Hippocampal formation (tissue), 2 donors: Measurements from ENCODE around the gene ACP2.

Experiments
- DNase-seq, 2 donors: peaks; one replicate each; lab custom pipeline; 2025; lab: John Stamatoyannopoulos, UW

The ACP2 gene

DNA sequence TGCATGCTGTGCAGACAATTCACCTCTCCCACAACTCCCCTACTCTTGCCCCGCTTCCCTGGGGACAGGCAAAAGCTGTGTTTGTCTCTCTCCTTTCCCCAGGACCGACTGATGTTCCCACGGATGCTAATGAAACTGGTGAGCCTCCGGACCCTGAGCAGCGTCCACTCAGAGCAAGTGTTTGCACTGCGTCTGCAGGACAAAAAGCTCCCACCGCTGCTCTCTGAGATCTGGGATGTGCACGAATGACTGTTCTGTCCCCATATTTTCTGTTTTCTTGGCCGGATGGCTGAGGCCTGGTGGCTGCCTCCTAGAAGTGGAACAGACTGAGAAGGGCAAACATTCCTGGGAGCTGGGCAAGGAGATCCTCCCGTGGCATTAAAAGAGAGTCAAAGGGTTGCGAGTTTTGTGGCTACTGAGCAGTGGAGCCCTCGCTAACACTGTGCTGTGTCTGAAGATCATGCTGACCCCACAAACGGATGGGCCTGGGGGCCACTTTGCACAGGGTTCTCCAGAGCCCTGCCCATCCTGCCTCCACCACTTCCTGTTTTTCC, 19.9 kb upstream of the ACP2 start:
- no peak for DNase-seq

DNA sequence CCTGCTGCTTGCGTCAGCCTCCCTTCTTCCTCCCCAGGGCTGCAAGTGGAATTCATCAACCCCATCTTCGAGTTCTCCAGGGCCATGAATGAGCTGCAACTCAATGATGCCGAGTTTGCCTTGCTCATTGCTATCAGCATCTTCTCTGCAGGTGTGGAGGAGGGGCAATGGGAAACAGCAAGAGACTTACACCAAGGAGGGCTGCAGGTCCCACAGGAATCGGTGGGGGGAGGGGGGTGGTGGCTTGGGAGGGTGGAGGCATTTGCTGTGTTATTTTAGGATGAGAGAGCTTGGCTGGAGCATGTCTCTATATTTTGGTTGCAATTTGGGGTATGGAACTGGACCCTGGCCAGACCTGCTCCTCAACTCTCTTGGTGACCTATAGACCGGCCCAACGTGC, 19.3 kb upstream of the ACP2 start:
- no peak for DNase-seq

DNA sequence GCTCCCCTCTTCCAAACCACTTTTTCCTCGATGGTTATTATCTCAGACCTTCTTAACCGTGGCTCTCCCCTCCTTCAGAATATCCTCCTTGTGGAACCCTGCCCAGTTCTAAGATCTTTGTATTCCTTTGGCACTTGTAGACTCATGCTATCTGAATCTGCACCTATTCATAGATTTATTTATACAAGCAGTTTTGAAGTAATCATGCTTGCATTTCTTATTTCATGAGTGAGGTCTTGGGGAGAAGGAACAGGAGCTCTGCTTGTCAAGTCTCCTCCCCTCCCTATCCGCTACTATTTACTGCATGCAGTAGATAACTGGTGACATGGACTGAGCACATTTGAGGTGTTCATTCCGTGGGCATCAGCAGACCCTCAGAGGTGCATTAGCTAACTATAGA, 15.9 kb upstream of the ACP2 start:
- no peak for DNase-seq

DNA sequence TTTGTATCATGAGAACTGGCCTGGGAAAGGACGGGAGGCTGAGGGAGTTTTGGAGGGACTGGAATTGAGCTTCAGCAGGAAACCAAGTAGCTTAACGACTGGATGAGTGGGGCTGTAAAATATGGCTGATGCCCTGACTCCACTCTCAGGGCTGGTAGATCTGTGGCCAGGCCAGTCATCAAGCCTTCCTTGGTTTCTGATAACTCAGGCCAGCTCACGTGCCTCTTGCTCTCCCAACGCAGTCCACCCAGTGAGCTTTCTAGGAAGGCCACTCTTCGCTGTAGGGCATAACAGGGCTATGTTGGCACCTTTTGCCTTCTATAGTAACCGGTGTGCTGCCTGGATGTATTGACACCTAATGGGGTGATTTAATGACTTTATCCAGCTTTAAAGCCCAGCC, 15.5 kb upstream of the ACP2 start:
- DNase-seq = no peak

DNA sequence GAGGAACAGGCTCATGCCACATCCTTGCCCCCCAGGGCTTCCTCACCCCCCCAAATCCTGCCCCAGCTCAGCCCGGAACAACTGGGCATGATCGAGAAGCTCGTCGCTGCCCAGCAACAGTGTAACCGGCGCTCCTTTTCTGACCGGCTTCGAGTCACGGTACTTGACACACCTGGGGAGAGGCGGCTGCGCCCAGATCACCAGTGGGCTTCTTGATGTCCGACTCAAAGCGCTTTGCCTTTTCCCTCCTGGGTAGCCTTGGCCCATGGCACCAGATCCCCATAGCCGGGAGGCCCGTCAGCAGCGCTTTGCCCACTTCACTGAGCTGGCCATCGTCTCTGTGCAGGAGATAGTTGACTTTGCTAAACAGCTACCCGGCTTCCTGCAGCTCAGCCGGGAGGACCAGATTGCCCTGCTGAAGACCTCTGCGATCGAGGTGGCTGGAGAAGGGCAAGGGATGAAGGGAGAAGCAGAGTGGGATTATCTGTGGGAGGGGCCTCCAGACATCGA, 12.7 kb upstream of the ACP2 start:
- DNase-seq = no peak

DNA sequence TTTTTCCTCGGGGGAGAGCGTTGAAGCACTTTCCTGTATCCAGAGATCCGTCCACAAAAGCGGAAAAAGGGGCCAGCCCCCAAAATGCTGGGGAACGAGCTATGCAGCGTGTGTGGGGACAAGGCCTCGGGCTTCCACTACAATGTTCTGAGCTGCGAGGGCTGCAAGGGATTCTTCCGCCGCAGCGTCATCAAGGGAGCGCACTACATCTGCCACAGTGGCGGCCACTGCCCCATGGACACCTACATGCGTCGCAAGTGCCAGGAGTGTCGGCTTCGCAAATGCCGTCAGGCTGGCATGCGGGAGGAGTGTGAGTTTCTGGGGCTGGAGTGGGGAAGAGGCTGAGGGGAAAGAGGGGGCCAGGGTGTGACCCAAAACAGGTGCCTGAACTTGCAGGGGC, 11.8 kb upstream of the ACP2 start:
- no peak for DNase-seq

DNA sequence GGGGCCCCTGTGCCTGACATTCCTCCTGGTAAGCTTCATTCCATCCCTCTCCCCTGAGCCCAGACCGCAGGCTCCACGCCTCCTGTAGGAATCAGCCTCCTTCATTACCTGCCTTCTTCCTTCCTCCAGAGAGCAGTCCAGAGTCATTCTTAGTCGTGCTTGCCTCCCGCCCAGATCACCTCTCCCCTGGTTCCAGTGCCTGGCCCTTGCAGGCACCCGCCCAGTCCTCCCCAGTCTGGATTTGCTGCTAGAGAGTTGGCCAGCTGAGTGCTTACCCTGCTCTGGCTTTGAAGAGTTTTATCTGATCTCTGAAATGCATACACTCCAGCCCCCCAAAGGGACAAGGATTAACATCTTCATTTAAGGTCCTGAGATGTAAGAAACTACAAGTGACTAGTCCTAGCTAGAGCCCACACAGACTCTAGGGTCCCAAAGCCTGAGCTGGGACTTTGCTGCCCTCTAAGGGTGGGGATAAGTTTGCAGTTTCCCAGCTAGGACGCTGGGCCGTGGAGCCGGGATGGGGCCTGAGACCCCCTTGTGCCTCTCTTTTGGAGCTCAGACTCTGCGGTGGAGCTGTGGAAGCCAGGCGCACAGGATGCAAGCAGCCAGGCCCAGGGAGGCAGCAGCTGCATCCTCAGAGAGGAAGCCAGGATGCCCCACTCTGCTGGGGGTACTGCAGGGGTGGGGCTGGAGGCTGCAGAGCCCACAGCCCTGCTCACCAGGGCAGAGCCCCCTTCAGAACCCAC, 10.8 kb upstream of the ACP2 start:
- DNase-seq = no peak

DNA sequence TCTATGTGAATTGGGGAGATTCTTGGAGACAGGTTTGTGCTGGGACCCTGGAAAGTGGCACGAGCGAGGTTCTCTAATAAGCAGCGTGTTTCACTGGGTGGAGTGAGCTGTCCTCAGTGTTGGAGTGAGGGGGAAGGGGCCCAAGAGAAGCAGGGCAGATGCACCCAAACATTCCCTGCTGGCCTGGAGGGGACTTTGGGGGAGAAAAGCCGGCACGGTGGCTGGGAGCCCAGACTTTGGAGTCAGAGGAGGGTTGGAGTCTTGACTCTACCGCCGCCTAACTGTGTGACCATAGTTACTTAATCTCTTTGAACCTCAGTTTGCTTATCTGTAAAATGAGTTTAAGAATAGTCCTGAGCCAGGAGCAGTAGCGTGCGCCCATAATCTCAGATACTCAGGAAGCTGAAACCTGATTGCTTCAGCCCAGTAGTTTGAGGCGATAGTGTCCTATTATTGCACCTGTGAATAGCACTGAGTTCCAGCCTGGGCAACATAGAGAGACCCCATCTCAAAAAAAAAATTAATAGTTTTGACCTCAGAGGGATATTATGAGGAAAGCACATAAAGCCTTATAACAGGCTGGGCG, 9.8 kb upstream of the ACP2 start:
- DNase-seq = no peak

DNA sequence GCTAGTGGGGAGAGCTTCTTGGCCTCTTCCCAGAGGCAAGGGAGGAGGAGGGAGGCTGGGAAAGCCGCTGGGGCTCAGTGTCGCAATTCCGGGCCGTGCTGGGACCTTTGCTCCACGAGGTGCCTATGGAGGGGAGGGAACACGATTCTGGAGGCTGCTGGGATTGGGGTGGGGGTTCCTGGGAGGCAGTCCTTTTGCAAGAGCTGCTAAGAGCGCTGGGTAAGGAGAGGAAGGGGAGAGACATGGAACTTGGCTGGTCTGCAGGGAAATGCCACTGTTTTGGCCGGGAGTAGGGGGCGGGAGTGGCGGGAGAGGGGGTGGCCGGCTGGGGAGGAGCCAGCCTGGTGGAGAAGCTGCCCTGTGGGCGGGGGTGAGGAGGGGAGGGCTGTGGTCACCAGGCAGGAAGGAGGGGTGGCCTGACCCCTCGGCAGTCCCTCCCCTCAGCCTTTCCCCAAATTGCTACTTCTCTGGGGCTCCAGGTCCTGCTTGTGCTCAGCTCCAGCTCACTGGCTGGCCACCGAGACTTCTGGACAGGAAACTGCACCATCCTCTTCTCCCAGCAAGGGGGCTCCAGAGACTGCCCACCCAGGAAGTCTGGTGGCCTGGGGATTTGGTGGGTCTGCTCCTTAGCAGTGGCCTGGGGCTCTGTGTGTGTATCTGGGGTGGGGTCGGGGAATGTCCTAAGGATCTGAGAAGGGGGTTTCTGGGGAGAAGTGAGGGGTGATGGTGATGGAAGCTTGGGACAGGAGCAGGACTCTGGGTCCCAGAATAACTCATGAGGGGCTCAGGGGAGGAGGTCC, 9.1 kb upstream of the ACP2 start, which contains the start of gene NR1H3:
Gene NR1H3, plus strand, starts transcription at position 480 of the 800 bp plus-strand sequence. CDS start 1,221 bp downstream, outside the sequence.
- peak in 1 of 2 donors; percentile 27 for DNase-seq

DNA sequence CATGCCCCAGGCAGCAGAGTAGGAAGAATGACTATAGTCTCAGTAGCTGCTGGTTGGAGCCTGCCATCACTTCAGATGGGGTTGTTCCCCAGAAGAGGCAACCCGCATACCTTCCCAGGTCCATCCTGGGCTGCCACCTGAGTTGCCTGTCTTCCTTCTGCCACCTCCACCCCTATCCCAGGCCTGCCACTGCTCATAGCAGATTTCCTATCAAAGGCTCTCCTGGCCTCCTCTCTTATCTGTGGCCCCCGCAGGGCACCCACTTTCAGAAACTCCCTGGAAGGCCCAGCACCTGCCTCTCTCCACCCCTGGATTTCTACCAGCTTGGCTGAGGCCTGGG, 8.5 kb upstream of the ACP2 start:
- no peak for DNase-seq

DNA sequence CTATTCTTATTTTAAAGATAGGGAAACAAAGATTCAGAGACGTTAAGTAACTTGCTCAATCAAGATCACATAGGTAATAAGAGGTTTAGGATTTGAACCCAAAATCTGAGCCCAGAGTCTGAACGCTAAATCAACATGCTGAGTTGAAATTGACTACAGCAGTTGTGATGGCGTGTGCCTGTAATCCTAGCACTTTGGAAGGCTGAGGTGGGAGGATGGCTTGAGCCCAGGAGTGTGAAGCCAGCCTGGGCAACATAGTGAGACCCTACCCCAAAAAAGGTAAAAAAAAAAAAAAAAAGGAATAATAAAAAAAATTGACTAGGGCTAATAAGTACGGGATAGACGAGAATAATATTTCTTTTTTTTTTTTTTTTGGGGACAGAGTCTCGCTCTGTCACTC, 7.8 kb upstream of the ACP2 start:
- no peak for DNase-seq

DNA sequence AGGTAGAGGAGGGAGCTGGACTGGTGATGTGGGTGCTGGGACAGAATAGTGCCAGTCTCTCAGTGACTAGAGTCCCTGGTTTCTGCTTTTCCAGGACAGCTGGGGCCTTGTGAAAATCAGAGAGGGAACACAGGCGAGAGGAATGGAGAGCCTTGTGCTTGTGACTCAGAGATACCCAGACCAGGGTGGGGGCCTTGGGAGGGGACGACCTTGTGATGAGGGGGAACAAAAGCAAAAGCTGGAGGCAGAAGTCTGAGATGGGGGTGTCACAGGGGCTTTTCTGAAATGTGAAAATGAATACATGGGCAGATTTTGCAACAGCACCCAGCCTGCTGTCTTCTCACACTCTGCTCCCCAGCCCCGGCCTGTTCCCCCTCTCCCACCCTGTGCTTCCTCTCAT, 5.8 kb upstream of the ACP2 start:
- DNase-seq = no peak

DNA sequence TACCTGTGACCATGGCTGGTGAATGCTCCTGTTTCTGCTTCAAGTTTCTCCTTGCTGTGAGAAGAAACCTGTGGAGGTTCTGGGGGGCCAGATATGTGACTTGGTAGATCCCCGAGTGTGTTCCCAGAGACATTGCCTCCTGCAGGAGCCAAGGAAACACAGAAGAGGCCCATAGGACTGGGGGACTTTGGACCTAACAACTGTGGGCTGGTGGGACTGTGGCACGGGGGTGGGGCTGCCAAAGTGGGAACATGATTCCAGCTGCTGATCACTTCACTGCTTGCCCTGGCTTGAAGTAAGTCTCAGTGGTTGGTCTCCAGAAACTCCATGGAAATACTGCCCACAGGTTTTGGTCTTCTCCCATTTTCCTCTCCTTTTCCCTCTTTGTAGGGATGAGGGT, 5.0 kb upstream of the ACP2 start:
- no peak for DNase-seq

DNA sequence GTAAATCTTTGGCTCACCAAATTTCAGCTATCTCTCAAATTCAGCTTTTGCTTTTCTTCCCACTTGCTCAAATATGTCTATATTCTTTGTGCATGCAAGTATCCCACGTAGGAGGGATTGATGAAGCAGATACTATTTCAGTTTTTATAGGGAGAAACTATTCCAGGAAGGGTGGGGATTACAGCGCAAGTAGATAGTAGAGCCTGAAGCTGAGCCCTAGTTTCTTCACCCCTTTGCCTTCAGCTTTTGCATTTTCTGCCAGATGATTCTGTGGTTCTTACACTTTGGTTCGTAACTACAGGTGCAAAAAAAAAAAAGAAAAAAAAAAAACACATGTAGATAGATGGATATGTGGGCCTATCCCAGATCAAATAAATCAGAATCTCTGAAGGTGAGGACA, 3.1 kb upstream of the ACP2 start:
- no peak for DNase-seq

DNA sequence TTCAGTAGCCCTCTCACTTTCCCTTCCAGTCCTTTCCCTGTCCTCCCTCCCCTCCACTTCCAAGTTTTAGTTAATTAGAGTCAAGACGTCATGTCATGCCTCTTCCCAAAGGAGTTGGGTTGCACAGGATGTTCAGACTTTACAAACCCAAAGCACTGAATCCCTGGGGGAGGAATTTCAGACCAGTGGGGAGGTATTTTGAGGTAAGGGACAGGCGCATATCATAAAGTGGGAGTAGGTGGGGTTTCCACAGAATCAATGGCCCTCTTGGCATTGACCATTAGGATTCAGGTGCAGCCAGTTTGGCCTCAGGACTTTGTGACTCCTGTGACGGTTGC, 733 bp upstream of the ACP2 start:
- DNase-seq = no peak

DNA sequence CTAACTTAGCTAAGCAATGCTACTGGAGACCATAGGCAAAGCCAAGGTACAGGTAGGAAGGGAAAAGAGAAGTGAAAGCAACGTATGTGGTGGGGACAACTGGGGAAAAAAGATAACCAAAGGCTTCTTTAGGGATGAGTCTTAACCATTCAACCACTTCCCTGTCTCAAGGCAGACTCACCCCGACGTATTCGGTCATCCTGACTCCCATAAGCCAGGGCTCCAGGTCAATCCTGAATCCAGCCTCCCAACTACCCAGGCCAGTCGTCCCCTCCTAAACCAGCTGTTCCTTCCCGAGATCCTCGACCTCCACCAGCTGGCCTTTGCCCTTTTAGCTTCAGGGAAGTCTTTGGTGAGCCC, 330 bp downstream of the ACP2 start:
- DNase-seq = no peak

DNA sequence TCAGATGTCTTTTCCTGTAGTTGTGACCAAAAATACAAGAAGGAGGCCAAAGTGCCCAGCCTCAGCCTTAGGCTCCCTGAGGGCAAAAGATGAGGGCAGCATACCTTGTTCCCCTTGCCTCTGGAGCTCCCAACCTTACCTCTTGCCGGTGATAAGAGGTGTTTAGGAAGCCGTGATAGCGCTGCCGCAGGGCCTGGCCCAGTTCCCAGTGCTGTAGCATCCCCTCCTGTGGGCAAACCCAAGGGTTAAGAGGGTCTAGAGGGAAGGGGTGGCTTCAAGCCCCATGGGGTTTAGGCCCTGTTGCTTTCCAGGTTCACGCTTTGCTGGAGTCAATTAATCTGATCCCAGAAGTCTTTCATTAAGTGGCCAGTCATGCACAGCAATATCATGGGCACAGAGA, 1.1 kb downstream of the ACP2 start:
- no peak for DNase-seq

DNA sequence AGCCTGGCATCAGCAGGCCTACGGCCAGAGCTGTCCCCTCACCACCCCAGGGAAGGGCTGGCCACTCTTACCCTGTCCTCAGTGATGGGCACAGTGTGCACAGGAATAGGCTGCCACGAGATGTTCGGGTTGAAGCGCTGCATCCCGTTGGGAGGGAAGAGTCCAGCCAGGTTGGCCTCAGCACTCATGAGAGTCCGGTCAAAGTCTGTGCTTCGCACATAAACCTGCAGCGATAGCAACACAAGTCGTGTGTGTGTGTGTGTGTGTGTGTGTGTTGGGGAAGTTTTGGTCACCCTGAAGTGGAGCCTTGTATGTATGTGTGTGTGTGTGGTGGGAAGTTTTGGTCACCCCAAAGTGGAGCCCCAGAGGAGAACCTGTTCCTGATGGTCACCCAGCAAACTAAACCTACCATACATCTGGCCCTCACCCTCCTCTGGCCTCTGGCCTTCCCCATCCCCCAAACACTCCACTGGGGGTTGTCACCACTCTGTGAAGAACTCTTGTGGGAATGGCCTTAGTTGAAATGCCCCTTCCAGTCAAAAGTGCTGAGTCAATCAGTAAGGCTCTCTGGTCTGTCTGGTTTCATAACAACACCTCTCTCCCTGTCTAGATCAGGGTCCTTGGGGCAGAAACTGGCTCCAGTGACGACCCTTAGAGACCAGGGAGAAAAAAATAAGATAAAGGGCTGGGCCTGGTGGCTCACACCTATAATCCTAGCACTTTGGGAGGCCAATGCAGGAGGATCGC, 2.8 kb downstream of the ACP2 start:
- DNase-seq = no peak

DNA sequence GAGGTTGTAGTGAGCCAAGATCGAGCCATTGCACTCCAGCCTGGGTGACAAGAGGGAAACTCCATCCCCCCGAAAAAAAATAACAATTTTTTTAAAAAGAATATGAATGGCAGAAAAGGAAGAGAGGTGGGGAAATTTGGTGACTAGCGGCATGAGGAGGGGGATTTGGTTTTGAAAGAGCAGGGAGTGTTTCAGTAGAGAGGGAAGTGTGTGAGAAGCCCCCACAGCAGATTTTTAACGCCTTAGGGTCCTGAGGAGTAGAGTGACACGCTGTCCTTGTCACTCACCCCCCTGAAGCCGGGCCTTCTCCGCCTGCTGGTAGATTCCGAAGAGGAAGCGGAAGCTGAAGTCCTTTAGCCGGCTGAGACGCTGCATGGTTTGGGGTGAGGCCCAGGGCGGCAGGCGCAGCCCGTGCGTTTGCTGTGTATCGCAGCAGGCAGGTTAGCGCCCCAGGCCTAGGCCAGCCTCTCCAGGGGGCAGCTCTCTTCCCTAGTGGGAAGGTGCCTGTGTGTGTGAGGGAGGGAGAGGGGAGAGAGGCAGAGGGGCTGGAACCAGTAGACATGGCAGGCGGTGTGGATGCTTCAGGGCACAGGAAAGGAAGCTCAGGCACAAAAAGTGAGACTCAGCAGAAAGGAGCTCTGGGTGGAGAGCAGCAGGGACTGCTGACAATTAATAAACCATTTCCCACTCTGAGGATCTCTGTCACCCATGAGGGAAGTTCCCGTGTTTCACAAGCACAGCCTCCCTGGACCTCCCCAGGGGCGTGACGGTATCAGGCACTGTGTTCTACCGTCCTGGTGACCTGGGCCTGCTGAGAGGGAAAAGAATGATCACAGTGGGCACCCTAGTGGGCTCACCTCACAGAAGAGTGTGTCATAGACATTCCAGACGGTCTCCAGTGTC, 3.9 kb downstream of the ACP2 start:
- DNase-seq = no peak

DNA sequence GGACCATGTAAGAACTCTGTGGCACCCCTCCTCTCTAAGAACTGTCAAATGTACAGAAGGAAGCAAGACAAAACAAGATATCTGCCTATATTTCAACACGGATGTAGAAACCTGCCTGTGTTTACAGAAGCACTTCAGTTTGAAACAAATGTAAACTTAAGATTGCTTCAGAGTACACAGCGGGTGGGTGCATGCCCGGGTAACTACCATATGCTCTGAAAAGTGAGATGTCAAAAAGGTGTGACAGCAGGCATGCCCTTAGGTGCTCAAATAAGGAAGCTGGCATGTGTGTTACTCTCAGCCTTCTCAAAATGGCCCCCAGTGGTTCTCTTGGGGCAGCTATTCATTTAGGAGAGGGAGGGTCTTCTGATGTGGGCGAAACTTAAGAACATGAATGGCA, 5.2 kb downstream of the ACP2 start:
- no peak for DNase-seq

DNA sequence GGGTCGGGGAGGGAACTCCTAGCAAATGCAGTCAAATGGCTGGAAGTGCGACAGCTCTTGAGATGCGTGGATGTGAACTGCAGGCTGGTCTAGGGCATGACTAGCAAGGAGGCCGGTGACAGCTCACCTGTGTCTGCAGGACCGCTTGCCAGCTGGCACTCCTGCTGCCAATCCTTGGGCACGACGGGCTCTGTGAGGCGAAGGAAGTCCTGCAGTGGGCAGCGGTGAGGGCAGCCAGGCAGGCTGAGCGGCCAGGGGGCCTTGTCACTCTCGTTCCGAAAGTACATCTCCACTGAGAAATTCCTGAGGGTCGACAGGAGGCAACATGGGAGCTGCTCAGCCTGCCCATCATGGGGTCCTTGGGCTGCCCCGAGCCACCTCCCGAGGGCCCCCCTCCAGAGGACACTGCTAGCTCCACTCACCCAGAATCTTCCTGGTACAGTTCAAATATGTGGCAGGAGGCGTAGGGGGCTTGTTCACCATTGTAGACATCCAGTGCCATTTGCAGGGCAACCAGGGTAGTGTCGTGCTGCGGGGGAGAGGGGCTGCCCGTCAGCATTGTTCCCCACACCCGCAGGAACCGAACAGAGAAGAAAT, 5.9 kb downstream of the ACP2 start:
- no peak for DNase-seq
